NB4 (cell line): Measurements from ENCODE around the gene CSMD2.

Experiments
- DNase-seq: peaks from one replicate; pipeline ENCODE4 v3.0.0; 2010; ENCODE audit warnings: low read depth
- H3K4me3 ChIP-seq: one replicate; pipeline ENCODE4 v1.5.1; 2011; ENCODE audit warnings: mild to moderate bottlenecking, low read depth, low read length, moderate library complexity
- MYC ChIP-seq: IDR thresholded peaks from 2 replicates; pipeline ENCODE4 v1.6.1; 2011; ENCODE audit warnings: low read depth, low read length
- POLR2A ChIP-seq: IDR thresholded peaks from 2 replicates; pipeline ENCODE4 v1.6.1; 2011; ENCODE audit warnings: mild to moderate bottlenecking; ENCODE audit not compliant: insufficient read length; ENCODE audit errors: extremely low read depth
- TF ChIP-seq, protein P1 (sequence below): IDR thresholded peaks from 2 replicates; pipeline ENCODE4 v1.6.1; 2011; ENCODE audit warnings: low read depth, low read length
- TF ChIP-seq, protein P2 (sequence below): IDR thresholded peaks from one replicate; pipeline ENCODE4 v1.5.1; 2012; ENCODE audit warnings: low read depth, low read length

The CSMD2 gene

DNA sequence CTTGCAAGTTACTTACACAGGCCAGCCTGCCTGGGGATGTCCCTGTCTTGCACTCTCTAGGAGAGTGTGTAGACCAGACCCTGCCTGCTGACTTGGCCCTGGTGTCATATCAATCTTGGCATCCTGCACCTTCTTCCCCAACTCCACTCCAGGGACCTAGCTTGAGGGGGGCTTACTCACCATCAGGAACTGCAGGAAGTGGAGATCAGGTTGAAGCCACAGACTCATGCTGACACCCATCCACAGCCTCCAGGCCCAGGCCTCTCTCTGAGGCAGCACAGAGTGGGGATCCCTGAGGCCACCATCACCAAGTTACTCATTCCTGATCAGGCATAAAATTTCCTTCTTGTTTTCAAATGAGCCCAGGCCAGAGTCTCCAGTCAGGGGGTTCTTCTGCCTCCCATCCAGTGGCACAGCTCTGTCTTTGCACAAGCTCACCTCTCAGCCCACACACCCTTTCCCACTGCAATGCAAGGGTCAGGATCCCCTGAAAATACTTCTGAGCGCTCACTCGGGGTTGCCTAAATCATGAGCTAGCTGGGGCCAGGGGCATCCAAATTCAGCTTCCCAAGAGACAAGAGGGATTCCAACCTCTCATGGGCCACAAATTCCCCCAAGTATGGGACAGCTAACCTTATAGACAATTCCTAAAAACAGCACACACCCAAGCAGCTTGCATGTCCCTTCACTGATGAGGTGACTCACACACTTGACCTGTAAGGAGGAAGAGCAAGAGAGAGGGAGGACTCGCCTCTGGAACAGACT is 33.5 kb downstream of the CSMD2 start:
- TF ChIP-seq, protein P1, sequence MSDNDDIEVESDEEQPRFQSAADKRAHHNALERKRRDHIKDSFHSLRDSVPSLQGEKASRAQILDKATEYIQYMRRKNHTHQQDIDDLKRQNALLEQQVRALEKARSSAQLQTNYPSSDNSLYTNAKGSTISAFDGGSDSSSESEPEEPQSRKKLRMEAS, result no peak
- TF ChIP-seq MYC, result no peak
- no peak for TF ChIP-seq POLR2A
- TF ChIP-seq, protein P2, sequence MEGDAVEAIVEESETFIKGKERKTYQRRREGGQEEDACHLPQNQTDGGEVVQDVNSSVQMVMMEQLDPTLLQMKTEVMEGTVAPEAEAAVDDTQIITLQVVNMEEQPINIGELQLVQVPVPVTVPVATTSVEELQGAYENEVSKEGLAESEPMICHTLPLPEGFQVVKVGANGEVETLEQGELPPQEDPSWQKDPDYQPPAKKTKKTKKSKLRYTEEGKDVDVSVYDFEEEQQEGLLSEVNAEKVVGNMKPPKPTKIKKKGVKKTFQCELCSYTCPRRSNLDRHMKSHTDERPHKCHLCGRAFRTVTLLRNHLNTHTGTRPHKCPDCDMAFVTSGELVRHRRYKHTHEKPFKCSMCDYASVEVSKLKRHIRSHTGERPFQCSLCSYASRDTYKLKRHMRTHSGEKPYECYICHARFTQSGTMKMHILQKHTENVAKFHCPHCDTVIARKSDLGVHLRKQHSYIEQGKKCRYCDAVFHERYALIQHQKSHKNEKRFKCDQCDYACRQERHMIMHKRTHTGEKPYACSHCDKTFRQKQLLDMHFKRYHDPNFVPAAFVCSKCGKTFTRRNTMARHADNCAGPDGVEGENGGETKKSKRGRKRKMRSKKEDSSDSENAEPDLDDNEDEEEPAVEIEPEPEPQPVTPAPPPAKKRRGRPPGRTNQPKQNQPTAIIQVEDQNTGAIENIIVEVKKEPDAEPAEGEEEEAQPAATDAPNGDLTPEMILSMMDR, result no peak
- no peak overlapping the region for H3K4me3 ChIP-seq
- DNase-seq, result no peak

DNA sequence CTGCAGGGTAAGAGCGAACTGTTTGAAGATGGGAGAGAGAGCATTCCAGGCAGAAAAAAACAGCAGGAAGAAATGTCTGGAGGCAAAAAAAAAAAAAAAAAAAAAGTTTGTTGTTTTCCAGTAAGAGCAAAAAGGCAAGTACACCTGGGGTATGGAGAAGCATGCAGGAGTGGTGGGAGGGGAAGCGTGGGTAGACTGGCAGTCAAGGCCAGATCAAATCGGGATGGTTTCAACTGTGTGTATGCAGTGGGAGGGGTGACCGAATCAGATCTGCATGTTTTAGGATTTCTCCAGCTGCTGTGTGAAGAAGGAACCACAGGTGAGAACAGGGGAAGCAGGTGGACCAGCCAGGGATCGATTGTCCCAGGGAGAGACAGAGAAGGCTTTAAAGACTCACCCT is 34.7 kb downstream of the CSMD2 start:
- DNase-seq, result no peak
- TF ChIP-seq, protein P1, result no peak
- no peak for TF ChIP-seq POLR2A
- TF ChIP-seq, protein P2, result no peak
- TF ChIP-seq MYC, result no peak
- no peak overlapping the region for H3K4me3 ChIP-seq

DNA sequence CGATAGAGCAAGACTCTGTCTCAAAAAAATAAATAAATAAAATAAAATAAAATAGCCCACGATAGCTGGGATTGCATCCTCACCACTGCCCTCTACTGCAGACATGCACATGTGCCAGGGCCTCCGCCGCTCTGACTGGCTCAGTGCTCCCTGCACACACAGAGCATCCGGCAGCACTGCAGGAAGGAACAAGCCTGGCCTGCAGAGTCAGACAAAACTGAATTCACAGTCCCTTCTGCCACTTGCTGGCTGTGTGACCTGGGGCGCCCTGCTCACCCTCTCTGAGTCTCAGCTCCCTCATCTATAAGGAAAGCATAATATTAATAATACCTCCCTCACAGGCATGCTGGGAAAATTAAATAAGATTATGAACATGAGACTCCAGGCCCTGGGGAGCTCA is 35.4 kb downstream of the CSMD2 start:
- TF ChIP-seq, protein P2, result no peak
- TF ChIP-seq POLR2A (no peak), MYC (no peak)
- TF ChIP-seq, protein P1, result no peak
- no peak overlapping the region for H3K4me3 ChIP-seq
- DNase-seq, result no peak

DNA sequence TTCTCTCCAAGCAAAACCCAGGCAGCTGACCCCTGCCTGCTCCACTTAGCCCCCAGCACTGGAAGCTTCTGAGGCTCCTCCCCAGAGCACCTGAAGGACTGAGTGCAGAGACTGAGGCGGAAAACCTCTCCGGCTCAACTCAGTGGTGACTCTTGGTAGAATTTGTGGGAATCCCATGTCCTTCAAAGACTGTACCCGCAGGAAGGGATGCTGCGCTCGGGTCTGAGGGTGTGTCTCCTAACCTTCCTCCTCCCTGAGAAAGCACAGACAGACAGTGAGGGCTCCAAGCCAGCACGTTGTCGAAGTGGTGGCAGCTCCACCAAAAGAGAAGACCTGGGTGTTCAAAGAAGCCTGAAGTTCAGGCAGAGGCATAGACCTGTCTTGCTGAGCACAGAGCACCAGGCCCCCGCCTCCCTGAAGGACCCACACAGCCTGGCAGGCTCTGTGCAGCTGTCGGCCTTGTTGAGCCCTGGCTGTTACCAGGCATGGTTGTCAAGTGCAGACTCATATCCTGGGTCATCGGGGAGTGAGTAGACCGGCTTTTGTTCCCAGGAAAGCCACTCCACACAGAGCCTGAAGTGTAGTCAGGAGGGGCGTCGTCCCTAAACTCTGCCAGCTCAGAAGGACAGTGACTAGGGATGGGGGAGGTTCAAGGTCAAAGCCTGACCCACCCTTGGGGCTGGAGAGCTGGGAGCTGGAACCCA is 36.7 kb downstream of the CSMD2 start:
- no peak for DNase-seq
- no peak overlapping the region for H3K4me3 ChIP-seq
- TF ChIP-seq MYC, result no peak
- TF ChIP-seq, protein P1, result no peak
- TF ChIP-seq, protein P2, result no peak
- no peak for TF ChIP-seq POLR2A

DNA sequence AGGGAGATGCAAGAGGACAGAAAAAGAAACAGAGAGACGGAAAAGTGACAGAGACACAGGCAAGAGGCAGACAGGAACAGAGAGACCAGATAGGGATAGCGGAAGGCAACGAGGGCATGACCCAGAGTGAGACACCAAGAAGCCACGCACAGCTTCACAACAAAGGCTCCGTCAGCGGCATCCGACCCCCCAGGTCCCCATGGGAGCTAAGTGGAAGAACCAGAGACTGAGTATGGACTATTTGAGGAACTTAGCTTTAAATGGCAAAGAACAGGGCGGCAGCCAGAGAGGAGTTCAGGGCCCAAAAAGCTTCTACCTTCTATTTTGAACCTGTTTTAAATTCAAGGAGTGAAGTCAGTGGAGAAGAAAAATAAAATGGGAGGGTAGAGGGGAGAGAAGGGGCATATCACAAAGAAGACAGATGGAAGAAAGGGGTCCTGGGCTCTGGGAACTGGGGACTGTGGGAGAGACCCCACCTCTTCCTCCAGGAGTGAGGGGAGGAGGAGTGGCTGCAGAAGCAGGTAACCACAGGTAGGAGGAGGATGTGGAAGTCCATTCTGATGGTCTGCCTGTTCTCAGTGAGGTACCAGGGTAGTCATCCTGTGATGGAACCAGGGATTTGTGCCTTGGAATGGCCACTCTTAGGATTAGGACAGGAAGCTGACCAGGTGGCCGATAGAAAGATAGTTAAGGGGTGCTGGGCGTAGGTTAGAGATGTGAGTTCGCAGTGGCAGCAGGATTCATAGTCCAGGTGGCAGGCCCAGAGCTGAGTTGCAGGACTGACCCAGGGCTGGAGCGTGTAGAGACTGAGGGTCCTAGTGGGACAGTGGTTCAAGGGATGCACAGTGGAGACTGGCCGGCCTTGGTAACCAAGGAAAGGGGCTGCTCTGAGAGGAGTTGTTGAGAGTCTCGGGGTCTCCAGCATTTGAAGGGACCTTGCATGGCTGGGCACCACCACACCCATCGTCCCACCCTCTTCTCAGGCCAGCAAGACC is 37.7 kb downstream of the CSMD2 start:
- TF ChIP-seq, protein P2, result no peak
- TF ChIP-seq POLR2A, result no peak
- TF ChIP-seq, protein P1, result no peak
- no peak for TF ChIP-seq MYC
- DNase-seq, result no peak
- no peak overlapping the region for H3K4me3 ChIP-seq
